NCI-H2171 treated with DMSO at 0.1 percent for 48 hours (cell line): Measurements from ENCODE around the gene APP.

ENCODE experiments used
- DNase-seq: peaks from one replicate; lab custom pipeline; 2025; lab: John Stamatoyannopoulos, UW

The APP gene

DNA sequence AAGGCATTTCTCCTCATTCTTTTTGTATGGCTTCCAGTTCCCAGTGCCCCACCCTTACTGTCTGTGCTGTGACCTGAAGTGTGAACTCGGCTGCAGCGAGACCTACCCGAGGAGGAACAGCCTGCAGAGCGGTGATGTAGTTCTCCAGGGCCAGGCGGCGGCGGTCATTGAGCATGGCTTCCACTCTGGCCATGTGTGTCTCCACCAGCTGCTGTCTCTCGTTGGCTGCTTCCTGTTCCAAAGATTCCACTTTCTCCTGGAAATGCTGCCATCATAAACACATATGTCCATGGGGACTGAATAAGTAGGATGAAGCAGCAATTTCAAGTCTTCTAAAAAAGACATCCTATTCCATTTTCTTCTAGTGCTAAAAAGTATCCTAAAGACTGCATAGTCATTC, 195.6 kb downstream of the APP start:
- DNase-seq, result no peak

DNA sequence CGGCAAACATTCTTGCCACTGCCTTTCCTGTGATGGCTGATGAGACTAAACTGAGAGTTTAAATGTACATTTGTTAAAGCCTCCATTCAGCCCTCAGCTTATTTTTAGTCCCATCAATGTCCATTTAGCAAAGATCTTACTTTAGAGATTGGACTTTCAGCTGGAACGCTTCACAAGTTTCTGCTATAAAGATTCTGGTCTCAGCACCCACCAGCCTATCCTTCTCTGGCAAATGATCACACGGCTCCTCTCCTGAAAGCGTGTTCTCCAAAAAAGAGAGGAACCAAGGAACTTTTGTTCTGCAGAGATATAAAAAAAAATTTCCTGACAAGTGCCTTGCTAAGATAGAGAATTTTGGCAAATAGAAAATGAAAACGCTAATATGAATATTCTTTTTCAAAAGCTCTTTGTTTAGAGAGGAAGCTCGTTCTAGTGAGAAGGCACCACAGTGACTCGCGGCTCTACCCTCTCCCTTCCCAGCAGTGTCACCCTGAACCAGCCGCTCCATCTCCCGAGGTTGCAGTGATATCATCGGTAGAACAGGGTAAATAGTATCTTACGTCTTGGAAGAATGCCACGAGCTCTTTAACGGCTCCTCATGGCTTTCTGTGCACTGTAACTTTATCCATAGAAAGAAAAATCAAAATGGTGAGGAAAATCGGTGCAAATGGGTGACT, 200.2 kb downstream of the APP start:
- DNase-seq, result peak; percentile 59

DNA sequence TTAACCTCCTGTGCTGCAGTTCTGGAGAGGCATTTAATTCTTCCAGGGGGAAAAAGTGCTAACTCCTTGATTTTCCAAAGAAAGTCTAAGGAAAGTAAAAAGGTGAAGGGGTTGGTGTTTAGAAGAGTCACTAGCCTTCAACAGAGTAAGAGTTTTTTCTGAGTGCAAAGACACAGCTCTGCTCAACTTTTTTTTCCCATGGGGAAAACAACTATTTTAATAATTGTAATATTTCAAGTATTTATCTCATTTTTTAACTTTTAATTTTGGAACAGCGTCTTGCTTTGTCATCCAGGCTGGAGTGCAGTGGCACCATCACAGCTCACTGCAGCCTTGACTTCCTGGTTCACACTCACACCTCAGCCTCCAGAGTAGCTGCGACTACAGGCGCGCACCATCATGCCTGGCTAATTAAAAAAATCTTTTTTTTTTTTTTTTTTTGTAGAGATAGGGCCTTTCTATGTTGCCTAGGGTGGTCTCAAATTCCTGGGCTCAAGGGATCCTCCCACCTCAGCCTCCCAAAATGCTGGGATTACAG, 202.6 kb downstream of the APP start:
- DNase-seq, result no peak

DNA sequence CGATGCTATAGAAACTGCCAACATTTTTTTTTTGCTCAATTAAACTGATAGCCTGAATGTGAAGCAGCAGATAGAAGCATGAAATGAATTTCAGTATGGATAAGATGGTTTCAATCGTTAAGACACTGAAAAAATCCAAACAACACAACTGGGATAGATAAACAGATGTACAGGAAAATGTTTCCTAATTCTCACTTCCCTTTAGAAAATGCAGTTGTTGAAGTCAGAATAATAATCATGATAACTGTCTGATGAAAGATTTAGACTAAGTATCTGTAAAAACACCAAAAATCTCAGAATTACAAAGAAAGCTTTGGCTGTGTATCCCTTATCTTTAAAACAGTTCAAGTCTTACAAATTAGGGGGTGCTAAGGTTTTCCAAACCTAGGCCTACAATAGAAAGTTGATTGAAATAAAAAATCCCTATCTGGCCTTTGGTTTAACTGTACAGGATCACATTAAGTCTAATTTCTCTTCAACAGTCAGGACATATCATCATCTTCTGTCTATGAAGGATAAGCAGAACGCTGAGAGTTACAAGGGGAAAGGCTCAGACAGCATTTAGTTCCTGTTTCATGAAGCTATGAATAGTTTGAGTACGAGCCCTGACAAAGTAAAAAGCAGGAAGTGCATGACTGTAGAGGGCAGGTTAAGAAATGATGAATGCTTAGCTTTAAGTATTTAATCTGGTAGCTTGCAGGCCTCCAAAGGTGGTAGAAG, 203.2 kb downstream of the APP start:
- DNase-seq, result no peak

DNA sequence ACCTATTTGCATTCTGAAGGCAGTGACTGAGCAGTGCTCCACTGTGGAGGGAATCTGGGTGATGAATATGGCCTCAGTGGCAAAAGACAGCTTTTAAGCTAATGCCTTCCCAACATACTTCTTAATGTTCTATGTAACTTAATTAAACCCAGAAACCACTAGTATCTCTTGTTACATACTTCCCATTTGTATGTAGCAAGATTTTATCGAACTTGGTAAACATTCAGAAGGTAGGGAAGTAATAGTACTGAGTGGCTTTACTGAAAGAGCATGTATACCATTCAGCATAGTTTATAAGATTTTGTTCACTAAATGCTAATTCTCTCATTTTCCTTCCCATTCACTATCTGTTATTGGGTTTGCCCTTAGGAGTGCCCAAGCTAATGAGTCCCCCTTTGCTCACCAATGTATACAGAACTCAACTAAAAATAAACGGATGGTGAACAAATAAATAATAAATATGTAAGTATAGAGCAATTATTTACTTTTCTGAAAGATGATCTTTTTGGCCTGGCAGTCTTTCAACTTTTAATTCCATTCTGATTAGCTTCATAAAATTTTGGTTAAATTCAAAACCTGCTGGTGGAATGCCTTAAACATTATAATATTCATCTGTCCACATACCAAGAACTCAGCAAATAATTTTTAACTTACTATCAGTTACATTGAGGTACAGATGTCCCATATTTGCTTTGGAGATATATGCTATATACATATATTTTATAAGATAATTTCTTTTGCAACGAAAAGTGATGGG, 204.4 kb downstream of the APP start:
- DNase-seq, result no peak

DNA sequence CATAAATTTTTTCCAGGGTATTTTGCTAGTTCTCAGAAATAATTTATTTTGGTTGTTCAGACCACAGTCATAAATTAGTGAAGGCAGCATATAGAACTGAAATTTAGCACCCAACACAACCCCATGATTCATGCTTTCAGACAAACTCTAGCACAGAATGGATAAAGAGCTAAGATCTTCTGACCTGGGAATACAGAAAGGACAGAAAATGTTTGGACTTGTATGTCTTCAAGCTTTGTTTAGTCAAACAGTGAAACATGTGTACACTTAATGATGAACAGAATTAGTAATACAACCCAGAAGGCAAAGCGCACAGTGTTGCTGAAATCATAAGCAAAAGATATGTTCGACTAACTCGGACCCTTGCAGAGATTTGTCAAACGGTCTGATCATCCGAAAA, 205.6 kb downstream of the APP start:
- no peak for DNase-seq

DNA sequence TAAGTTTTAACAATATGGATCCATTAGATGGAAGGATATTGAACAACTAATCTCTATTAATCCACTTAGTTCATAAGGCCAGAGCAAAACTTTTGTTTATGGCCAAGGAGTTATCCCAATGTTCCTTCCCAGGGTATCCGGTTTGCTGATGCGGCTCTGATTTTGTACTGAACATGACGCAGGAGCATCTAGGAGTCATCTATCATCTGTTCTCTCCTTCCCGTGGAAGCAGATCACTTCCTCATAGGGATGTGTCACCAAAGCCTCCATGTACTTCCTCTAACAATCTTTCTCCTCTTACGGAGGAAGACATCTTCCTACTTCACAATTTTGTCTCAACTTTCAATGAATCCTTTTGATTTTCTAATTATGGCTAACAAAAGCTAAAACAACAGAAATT, 206.6 kb downstream of the APP start:
- DNase-seq, result no peak

DNA sequence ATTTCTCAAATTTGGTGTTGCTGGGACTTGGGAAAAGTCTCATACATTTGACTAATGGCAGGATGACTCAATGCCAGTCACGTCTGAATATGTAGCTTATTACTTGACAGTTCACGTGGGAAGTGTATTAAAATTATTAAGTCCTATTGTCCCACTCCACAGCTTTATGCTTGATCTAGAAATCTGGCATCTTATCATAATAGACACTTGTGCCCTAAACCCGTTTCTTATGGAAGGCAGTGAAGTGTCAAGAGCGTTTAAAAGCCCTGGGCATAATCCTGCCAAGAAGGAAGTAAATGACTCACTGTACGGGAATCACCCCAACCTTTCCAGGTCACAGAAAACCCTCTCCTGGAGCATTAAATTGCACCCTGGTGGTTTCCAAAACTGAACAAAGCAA, 207.4 kb downstream of the APP start:
- DNase-seq, result no peak

DNA sequence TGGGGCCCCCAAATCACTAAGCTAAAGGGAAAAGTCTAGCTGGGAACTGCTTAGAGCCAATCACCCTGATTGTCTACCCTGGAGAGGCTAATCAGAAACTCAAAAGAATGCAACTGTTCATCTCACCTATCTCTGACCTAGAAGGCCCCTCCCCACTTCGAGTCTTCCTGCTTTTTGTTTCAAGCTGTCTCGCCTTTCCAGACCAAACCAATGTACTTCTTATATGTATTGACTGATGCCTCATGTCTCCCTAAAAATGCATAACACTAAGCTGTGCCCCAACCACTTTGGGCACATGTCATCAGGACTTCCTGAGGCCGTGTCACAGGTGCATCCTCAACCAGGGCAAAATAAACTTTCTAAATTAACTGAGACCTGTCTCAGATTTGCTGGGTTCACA, 209.5 kb downstream of the APP start:
- DNase-seq, result no peak

DNA sequence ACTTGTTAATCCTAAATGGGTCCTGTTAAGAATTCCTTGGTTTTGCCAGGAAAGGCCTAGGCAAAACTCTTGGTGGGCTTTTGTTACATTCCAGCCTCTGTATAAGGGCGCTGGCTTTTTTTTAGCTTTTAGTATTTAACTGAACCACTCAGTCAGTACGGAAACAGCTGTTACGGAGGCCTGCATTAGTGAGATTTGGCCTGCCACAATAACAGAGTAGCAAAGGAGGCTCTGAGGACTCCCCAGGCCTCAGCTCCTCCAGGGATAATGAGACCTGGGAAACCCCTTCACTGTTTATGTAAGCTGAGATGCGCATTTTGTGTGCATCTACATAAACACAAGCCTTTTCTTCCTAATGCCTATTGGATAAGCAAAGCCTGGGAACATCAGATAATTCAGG, 210.2 kb downstream of the APP start:
- peak; percentile 18 for DNase-seq

DNA sequence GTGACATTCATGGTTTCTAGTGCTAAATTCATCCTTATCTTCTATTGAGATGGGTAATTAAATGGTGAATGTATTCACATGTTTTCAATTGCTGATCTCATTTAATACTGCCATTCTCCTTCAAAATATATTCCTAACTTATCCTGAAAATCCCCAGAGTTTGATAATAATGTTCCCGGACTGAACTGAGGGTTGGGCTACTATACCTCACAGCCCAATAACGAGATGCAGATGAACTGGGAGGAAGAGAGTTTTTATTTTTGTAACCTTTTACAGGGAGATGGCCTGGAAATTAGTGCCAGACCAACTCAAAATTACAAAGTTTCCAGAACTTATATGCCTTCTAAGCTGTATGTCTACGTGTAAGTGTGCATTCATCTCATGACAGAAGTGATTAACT, 210.8 kb downstream of the APP start:
- no peak for DNase-seq

DNA sequence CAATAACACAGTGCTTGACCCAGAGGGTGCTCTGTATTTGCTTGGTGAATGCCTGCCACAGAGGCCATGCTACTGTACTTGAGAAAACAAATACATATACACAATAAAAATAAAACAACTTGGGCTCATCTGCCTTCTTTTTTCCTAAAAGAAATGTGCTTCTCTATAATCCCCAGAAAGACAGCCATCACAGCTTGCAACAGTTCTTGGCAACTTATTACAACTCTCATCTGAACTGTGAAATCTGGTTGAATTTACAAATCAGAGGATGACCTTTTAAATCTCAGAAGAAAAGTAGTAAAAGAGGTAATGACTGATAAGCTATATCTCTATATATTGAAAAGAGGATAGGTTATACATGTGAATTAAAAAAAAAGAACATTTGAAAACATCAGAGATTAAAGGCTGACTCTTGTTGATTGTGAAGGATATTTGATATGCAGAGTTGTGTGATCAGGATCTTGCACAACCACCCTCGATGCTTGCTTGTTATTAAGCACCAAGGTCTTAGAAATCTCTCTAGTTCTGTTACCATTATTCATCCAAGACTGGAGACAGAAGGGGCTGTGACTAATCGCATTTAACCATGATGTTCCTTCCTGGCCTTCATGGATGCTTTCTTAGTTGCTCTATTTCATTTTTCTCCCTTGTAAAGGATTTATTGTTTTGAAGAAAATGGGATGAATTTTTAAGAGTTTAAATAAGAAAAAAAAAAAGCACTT, 213.4 kb downstream of the APP start:
- peak; percentile 11 for DNase-seq

DNA sequence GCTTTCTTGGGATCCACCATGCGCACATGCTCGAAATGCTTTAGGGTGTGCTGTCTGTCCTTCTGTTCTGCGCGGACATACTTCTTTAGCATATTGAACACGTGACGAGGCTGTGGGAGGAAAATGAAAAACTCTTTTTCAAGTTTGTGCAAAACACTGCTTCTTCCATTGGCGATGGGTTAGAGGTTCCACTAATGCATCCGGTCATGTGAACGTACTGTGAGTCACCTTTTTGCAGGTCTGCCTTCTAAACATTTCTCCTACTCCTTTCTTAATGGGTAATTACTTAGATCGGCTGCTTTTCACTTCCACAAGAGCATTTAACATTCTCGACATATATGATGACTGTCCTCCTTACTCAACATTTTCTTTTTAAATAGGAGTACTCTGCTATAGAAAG, 214.9 kb downstream of the APP start:
- DNase-seq, result no peak

DNA sequence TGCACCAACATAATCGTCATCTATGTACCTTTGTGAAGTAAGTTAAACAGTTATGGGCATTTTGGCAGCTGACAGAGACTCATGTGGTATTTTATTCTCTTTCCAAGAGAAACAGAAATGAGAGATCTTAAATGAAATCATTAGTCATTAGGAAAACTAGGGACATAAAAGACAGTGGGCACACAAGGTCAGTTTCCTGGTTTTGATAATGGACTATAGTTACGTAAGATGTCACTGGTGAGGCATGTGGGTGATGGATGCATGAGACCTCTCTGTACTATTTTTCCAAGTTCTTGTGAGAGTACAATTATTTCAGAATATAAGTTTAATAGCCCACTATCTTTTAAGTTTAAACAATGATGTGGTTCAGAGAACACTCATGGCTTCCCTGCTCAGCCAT, 216.9 kb downstream of the APP start:
- no peak for DNase-seq

DNA sequence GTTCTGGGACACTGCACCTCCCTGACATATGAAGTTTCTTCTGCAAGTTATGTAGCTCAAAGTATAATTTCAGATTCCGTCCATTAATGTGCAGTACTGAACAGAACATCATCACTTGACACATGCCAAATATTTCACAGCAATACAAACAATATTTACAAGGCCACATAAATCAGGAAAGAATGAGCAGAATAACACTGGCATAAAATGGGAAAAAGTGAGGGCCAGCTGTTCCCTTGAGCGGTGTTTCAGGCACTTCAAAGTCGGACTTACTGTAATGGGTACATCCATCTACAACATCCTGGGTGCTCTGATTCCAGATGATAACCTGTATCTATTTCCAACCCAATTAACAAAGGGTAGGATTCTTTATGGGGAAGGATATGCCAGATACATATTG, 217.4 kb downstream of the APP start:
- DNase-seq, result no peak

DNA sequence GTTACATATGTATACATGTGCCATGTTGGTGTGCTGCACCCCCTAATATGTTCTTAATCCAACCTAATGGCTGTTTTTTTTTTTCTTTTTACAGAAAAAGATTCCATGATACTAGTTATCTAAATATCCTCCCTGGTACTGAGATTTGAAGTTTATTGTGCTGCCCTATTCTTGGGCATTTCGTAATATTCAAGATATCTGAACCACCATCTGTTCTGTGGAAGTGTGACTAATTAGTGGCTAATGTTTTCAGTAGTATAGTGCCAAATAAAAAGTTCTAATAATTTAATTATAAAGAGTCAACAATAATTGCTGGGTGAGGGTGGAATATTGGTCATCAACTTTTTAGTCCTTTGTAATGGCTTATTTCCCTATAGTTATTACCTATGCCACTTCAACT, 218.3 kb downstream of the APP start:
- DNase-seq, result no peak

DNA sequence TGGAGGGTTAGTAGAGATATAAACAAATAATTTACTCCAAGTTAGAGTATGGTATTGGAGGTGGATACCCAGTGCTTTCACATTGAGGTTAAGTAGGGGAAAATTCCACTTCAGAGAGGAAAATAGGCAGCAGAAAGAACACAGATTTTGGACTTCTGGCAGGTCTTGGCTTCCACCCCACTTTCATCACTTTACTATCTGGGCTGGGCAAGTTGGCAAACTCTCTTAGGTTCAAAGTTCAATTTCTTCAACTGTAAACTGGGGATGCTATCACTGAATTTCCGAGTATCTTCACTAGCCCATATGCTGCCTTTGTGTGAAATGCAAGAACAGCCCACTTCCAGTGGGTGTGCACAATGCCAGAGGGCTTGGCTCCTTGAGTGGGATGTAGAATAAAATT, 220.9 kb downstream of the APP start:
- DNase-seq, result no peak

DNA sequence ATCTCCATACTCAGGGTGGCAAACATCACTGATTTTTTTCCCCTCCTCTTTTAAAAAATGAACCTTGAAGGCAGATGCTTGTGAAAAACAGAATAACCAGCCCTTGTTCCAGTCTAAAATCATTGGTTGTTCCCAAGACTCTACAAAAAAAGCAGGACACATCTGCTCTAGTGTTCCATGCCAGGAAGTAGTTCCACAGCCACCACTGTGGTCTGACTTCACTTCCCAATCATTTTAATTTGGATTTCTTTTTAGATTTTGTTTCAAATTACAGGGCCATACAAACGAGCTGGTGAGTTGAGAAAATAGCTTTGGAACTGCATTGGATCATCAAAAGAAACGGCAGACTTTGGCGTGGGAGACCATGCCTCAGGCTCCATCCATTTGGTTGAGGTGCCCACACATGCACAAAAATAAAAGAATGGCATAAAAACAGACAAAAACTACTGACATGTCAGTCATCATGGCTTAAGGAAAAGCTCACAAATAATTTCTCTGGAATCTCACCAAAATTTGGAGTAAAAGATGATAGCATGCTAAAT, 225.8 kb downstream of the APP start:
- peak; percentile 12 for DNase-seq

DNA sequence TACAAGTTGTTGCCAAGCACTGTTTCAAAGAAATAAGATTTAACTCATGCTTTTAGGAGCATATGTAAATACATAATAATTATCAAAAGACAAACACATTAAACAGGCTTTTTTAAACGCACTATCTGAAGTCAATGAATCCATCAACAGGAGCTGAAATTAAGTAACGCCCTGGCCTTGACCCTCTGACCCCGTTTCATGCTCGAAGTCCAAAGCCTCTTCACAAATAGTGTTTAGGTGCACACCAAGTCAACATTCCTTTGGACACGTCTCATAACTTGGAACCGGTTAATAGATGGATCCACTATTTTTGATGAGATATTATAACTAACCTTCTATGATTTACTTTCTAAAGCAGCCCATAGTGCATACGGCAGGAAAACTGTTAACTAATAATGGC, 226.5 kb downstream of the APP start:
- no peak for DNase-seq

DNA sequence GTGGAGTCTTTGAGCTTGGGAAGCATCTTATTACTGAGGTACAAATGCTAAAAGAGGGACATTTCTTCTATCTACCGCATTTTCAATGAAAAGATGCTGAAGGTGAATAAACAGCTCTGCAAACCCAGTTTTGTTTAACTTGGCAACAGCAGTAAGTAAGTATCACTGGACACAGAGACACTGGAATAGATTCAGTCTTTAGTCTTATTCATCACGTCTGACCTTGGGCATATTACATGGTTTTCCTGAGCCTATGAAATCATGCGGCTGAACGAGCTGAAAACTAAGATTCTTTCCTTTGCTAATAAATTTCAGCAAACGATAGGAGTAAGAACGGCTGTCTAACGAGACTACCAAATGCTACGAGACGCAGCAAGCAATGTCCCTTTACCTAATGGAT, 228.4 kb downstream of the APP start:
- DNase-seq, result no peak

DNA sequence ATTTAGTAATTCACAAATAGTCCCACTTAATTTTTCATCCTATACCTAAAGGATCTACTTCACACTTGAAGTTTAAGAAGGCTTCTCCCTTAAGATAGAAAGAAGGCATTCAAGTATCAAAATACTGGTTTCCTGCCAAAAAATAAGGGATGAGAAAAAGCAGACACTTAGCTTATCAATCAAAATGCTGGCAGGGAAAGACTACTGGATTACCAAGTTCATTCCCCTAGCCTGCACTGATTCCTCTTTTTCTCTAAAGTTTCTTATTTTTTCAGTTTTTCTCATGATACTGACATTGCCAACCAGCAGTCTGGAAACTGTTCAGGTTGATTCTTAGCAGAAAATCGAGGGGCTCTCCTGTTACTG, 231.2 kb downstream of the APP start:
- DNase-seq, result no peak
